HG02870 (cell line): ENCODE measurements around the gene NCOA1.

Experiments
- ATAC-seq: cut with Tn5 transposase; IDR thresholded peaks from one replicate; pipeline ENCODE4 v1.9.1; 2021; ENCODE audit warnings: mild to moderate bottlenecking, moderate library complexity; ENCODE audit not compliant: unreplicated experiment

NCOA1 gene

GRCh38 chr2:24816404-24816803, 325.4 kb downstream of the NCOA1 start:
- no peak for ATAC-seq

GRCh38 chr2:24816884-24817283, 325.8 kb downstream of the NCOA1 start:
- ATAC-seq: no peak

GRCh38 chr2:24818721-24819167, 327.7 kb downstream of the NCOA1 start:
- ATAC-seq: no peak

- ATAC-seq: no peak
These were observed 328.6 kb downstream of the NCOA1 start for GRCh38 chr2:24819442-24820174.

GRCh38 chr2:24820175-24820513, 329.1 kb downstream of the NCOA1 start:
- no peak for ATAC-seq
